ENCODE data around the gene RASGRP4. TPM values are rescaled to one million over a fixed set of nuclear protein-coding genes. Genes with fewer than 3 reads are reported as not detected.

Gene RASGRP4
- total RNA-seq, 1 experiment from 2014 or later: not detected

GRCh38 chr19:38470788-38471480 lies 44.9 kb upstream of the RASGRP4 start:
- no peaks in the 10 kb centered on the region for H3K27me3 ChIP-seq (ENCODE audit: control insufficient read depth, insufficient read depth, low read length)
- in situ Hi-C loops (cut with HindIII; ENCODE audit: low pct_unique_long_range_greater_than_20kb, low sequenced_read_pairs) (no loop called here), intact Hi-C loops (cut with micrococcal nuclease; ENCODE audit: unreplicated experiment) (no loop called here)
- BruUV-seq (replicated peaks): no TSS peak
- no peak overlapping the region for H3K4me3 ChIP-seq (ENCODE audit: low read depth in 2 of 2, low read length in 2 of 2)
- no peak overlapping the region for H3K27ac ChIP-seq (ENCODE audit: low read length)
- ATAC-seq (no peak; the same call in 1 of the 2 replicates), DNase-seq (ENCODE audit: low read depth, low spot score) (no peak)
- CTCF ChIA-PET: interaction anchor here (0.6 kb wide), 2 partner anchors 37 to 1494 kb away, joined by 6 to 11 read pairs; no protein-coding TSS in a partner anchor
- no peak for TF ChIP-seq POLR2AphosphoS5 (IDR thresholded peaks at IDR 0.05; ENCODE audit: low read depth, low read length)
- no peaks in the 10 kb centered on the region for H3K9me3 ChIP-seq (ENCODE audit: control insufficient read depth, insufficient read depth, low read depth, low read length)
- no peaks in the 10 kb centered on the region for H3K4me1 ChIP-seq (ENCODE audit: control insufficient read depth, insufficient read depth, low read length)
- H3K36me3 ChIP-seq (ENCODE audit: control insufficient read depth, insufficient read depth, low read length): no peaks in the 10 kb centered on the region
- POLR2A ChIA-PET: interaction anchor here (0.6 kb wide), 2 partner anchors 169 to 378 kb away, joined by 5 to 6 read pairs; no protein-coding TSS in a partner anchor

GRCh38 chr19:38469151-38469550 lies 43.1 kb upstream of the RASGRP4 start:
- TF ChIP-seq POLR2AphosphoS5 (IDR thresholded peaks at IDR 0.05; ENCODE audit: low read depth, low read length) (no peak), TCF7L2 (IDR thresholded peaks at IDR 0.05; ENCODE audit: low read depth, low read length) (no peak), SIN3A (IDR thresholded peaks at IDR 0.05; ENCODE audit: borderline replicate concordance, insufficient read depth, low read depth, low read length) (no peak), CTCF (IDR thresholded peaks at IDR 0.05) (no peak), REST (IDR thresholded peaks at IDR 0.05; ENCODE audit: insufficient read depth in 1 of 2, low read depth in 2 of 2, low read length in 1 of 2) (no peak)
- ATAC-seq (no peak), DNase-seq (ENCODE audit: low read depth, low spot score) (no peak)
- H3K27me3 ChIP-seq (ENCODE audit: control insufficient read depth, insufficient read depth, low read length): no peaks in the 10 kb centered on the region
- in situ Hi-C loops (cut with HindIII; ENCODE audit: low pct_unique_long_range_greater_than_20kb, low sequenced_read_pairs) (no loop called here), intact Hi-C loops (cut with micrococcal nuclease; ENCODE audit: unreplicated experiment) (no loop called here)
- H3K4me3 ChIP-seq (ENCODE audit: low read depth in 2 of 2, low read length in 2 of 2): no peak overlapping the region
- H3K4me1 ChIP-seq (ENCODE audit: control insufficient read depth, insufficient read depth, low read length): no peaks in the 10 kb centered on the region
- no peak overlapping the region for H3K27ac ChIP-seq (ENCODE audit: low read length)
- ChIA-PET CTCF (interaction anchor here (1.5 kb wide), 1 partner anchor 10 kb away, joined by 3 read pairs; no protein-coding TSS in a partner anchor), POLR2A (no interaction called here)
- H3K36me3 ChIP-seq (ENCODE audit: control insufficient read depth, insufficient read depth, low read length): no peaks in the 10 kb centered on the region
- no peaks in the 10 kb centered on the region for H3K9me3 ChIP-seq (ENCODE audit: control insufficient read depth, insufficient read depth, low read depth, low read length)
- no TSS peak for BruUV-seq (replicated peaks)
